Dermis microvascular lymphatic vessel endothelial cell (primary cell): Measurements from ENCODE around the gene GLG1. TPM values are rescaled to one million over a fixed set of nuclear protein-coding genes. Genes with fewer than 3 reads are reported as not detected.

ENCODE experiments used
- DNase-seq, 2 donors: peaks; one replicate each; pipeline versions ENCODE4 v3.0.0 to v3.0.0-alpha.2; 2010; ENCODE audit warnings: low read depth in 2 of 2
- total RNA-seq: library from RNA; depleted of rRNA; stranded (reverse); fragments of >200 nt; gene quantifications from 2 replicates; pipeline ENCODE4 v1.2.1, GENCODE V29; 2014

The GLG1 gene
- total RNA-seq, 1 donor from 2014 or later = 66.8 TPM

DNA sequence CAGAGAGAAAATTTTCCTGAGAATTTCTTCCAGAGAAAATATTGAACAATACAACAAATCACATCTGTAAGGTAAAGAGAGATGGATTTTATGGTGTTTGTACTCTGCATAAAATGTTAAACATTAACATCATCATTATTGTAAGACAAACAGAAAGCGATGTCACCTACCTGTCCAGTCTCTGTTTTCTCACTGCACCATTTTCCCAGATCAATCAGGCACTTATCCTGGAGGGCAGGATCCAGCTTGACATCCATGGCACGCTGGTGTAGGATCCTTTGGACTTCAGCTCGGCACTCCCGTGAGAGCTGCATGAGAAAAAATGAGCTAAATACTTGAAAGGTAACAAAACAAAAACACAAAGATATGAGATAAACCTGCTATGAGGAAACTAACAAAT is 129.7 kb downstream of the GLG1 start:
- DNase-seq = no peak

GRCh38 chr16:74474416-74474815 is 132.5 kb downstream of the GLG1 start:
- no peak for DNase-seq

- DNase-seq = no peak
Measured at GRCh38 chr16:74472540-74472939, 134.4 kb downstream of the GLG1 start.

GRCh38 chr16:74472010-74472409 is 134.9 kb downstream of the GLG1 start:
- DNase-seq = no peak

DNA sequence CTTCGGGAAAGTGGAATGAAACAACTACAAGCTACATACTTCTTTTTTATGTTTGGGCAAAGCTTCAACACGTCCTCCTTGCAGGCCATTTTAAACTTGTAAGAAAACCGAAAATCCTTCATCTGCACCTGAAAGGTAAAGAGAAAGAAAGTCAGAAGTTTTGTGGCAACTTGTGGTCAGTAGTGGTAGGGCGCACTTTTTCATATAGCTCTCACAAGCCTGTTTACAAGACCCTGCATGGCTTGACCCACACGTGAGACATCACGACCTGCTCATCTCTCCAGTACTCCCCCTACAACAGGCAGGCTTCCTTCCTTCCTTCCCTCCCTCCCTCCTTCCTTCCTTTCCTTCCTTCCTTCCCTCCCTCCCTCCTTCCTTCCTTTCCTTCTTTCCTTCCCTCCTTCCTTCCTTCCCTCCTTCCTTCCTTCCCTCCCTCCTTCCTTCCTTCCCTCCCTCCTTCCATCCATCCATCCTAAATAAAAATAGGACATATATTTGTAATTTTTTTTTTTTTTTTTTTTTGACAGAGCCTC is 136.9 kb downstream of the GLG1 start:
- no peak for DNase-seq

DNA sequence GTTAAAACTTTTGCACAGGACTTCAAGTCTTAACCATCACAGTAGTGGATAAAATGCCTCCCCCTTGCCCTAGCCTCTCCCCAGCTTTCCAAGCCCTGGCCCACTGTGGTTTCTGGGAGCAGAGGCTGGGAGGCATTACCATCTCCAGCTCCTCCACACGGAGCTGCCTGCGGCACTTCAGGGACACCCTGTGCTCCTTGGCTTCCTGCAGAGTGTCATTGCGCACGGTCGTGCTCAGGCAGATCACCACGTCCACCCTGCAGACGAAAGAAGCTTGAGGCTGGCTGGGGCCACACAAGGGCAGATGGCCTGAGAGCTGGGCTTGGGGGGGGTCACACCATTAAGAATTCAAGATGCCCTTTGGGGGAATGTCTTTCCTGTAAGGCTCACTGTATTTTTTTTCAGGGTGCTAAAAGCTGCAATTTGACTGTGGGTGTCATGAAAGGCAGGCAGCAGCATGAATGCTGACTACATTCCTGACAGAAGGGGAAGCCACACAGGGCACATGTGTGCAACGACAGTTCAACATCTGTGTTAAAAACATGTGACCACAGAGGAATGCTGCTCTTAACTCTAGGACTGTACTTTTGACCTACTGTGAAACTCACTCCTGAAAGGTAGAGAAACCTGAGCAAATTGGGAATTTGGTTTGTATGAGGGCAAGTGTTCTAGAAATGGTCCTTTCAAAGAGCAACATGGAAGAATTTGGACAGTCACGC is 137.9 kb downstream of the GLG1 start:
- DNase-seq = no peak

- no peak for DNase-seq
Measured at GRCh38 chr16:74466872-74467271, 140.0 kb downstream of the GLG1 start.

GRCh38 chr16:74465851-74466685 is 140.8 kb downstream of the GLG1 start:
- no peak for DNase-seq

DNA sequence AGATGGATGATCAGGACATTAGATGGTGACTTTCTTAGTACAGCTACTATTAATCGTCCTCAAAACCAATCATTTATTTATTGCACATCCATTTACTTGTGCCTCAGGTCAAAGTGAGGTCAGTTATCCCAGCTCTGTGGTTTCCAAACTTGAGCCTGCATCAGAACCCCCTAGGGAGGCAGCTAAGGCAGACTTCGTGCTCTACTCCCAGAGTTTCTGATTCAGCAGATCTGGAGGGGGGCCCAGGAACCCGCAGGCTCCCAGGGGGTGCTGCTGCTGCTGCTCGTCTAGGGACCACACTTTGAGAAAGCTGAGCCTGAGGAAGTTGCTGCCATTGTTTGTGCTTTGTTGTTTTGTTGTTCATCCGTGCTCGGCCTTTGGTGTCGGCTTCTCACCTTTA is 141.6 kb downstream of the GLG1 start:
- no peak for DNase-seq

GRCh38 chr16:74463888-74464287 is 143.0 kb downstream of the GLG1 start:
- no peak for DNase-seq

GRCh38 chr16:74462361-74462760 is 144.6 kb downstream of the GLG1 start:
- DNase-seq = no peak

DNA sequence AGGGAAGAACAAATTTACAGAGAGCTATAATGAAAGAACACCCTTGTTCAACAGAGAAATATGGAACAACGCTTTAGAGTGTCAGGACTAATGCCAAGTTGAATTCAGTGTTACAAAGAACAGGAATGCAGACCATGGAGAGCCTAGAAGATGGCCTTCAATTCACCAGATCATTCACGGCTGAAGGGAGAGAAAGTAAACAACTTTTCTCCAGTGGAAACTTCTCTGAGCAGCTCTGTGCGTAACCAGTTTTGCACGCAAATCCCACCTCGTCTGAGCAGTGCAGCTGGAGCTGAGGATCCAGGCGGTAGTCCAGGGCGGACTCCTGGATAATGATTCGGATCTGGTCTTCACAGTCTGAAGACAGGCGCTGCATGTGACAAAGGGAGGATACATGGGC is 145.1 kb downstream of the GLG1 start:
- no peak for DNase-seq

- DNase-seq = no peak
Measured at GRCh38 chr16:74460542-74460941, 146.4 kb downstream of the GLG1 start.

DNA sequence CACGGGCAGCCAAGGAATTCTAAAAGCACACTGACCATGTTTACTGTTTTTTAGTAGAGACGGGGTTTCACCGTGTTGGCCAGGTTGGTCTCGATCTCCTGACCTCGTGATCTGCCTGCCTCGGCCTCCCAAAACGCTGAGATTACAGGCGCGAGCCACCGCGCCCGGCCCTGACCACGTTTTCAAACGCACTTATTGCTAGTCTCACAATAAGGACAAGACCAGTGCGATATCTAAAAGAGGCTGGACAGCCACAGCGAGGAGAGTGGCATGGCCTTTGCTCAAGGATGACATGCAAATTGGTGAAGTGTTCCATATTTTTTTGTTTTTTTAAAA is 150.7 kb downstream of the GLG1 start:
- DNase-seq = no peak

GRCh38 chr16:74455619-74456289 is 151.2 kb downstream of the GLG1 start:
- DNase-seq = peak in 1 of 2 donors; percentile 52

GRCh38 chr16:74455213-74455612 is 151.7 kb downstream of the GLG1 start:
- peak in 1 of 2 donors; percentile 73 for DNase-seq

DNA sequence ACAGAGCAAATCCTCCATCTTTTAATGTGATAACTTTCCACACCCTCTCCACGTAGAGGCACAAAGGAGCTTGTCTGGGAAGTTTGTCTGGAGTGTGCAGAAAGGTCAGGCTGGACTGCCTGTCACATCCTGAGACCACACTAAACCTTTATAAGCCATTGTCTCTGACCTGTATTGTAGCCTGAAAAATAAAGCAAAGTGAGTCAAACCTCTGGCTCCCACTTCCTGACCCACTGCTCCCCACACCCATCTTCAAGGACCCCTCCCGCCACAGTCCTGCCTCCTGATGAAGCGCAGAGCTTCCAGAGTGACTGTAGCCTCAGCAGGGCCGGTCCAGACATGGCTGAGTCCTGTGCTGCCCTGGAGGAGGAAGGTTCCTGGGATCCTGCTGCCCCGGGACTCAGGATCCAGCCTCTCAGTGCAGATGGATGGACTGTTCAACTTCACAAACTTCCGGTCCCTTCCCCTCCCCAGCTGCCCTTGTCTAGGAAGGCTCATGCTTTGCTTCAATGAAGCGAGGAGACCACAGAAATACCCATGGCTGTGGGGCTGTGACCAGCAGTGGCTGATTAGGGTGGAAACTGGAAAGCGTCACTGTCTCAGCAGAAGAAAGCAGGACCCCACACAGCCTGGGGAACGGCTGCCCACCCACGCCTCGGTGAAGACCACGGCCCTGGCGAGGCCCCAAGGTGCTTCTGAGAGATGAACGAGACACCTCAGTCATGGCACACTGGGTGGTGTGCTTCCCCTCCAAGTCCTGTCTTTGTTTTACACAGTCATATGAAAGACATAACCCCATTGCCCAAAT is 154.8 kb downstream of the GLG1 start:
- DNase-seq = peak in 1 of 2 donors; percentile 59

DNA sequence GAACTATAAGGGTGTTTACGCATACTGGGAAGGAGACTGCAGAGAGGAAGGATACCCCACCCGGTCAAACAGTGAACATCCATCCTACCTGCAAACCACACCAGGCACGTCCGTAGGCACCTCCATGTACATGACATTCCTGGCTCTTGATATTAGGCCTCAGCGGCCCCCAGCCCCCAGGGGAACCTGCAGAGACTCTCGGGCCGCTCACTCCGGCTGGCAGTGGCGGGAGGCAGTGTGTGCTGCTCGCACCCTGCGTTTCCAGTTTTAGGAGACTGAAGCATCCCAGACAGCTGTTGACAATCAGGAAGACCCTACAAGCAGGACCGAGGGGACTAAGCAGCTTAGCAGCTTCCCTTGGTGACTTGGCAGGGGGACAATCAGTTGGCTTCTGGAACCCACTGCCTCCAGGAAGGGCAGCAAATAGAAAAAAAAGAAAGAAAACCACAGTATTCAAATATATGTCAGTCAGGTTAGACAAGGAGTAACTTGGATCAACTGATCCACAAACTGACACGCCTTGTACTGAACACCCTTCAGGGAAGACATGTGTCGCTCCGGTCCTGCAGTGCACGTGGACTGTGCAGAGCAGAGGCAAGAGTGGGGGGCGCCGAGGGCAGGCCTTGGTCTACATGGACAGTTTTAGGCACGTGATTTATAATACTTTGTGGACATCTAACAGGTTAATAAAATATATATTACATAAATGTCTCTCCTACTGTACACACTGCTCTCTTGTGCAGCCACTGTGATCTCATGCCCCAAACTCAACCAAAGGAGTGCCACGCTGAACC is 155.8 kb downstream of the GLG1 start:
- DNase-seq = no peak

GRCh38 chr16:74450236-74450635 is 156.7 kb downstream of the GLG1 start:
- no peak for DNase-seq

- peak in 1 of 2 donors; percentile 45 for DNase-seq
Measured at GRCh38 chr16:74449470-74449869, 157.4 kb downstream of the GLG1 start.

GRCh38 chr16:74448990-74449389 is 157.9 kb downstream of the GLG1 start:
- peak in 1 of 2 donors; percentile 81 for DNase-seq
